Hematopoietic multipotent progenitor cell treated with erythropoietin and hydrocortisone succinate and interleukin-3 and kit ligand, for 8 days (in vitro differentiated cells): Measurements from ENCODE around the gene PPP4C.

ENCODE experiments used
- DNase-seq: peaks from one replicate; pipeline ENCODE4 v3.0.0-alpha.2; 2015

The PPP4C gene

DNA sequence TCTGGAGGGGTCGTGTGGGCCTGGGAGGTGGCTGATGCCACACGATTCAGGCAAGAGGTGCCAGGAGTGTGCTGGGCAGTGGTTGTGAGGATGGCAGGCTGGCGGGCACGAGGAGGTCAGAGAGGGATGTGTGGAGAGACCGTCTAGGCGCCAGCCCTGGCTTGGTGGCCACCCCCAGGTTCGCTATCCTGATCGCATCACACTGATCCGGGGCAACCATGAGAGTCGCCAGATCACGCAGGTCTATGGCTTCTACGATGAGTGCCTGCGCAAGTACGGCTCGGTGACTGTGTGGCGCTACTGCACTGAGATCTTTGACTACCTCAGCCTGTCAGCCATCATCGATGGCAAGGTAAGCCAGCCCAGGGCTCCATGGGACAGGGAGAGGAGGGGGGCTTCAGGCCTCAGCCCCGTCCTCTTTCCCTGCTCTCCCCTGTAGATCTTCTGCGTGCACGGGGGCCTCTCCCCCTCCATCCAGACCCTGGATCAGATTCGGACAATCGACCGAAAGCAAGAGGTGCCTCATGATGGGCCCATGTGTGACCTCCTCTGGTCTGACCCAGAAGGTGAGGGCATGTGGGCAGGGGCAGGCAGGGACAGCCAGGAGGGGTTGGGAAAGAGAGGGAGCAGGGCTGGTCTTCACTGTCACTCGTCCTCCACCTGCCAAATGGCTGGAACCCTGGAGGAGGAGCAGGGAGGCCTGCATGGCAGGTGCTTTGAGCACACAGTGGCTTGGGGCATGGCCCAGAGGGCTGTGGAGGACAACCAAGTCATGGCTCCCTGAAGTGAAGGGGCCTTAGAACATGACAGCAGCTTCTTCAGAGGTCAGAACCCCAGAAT is 7.6 kb downstream of the PPP4C start:
- no peak for DNase-seq

DNA sequence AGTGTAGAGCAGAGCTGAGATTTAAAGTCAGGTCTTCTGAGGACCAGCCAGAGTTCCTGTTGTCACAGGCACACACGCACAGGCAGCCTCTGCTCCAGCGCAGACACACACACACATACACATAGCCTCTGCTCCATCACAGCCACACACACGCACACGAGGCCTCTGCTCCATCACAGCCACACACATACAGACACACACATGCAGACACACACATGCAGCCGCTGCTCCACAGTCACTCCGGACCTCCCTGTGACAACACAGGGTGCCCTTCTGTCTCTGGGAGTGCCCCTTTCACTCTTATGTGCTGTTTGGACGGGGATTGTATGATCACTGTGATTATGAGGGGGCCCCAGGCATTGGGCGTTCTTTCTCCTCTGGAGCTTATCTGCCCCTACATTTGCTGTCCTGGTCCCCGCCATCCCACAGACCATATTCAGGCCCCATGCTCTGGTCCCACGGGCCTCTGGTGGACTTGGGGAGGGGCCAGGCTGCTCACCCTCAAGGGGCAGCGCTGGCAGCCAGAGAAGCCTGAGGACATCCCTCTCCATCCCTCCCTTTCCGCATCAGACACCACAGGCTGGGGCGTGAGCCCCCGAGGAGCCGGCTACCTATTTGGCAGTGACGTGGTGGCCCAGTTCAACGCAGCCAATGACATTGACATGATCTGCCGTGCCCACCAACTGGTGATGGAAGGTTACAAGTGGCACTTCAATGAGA is 8.5 kb downstream of the PPP4C start:
- DNase-seq = no peak

DNA sequence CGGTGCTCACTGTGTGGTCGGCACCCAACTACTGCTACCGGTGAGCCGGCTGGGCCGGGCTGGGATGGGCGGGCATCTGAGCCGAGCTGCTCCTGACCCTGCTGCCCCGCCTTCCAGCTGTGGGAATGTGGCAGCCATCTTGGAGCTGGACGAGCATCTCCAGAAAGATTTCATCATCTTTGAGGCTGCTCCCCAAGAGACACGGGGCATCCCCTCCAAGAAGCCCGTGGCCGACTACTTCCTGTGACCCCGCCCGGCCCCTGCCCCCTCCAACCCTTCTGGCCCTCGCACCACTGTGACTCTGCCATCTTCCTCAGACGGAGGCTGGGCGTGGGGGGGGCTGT is 9.0 kb downstream of the PPP4C start:
- DNase-seq = no peak

DNA sequence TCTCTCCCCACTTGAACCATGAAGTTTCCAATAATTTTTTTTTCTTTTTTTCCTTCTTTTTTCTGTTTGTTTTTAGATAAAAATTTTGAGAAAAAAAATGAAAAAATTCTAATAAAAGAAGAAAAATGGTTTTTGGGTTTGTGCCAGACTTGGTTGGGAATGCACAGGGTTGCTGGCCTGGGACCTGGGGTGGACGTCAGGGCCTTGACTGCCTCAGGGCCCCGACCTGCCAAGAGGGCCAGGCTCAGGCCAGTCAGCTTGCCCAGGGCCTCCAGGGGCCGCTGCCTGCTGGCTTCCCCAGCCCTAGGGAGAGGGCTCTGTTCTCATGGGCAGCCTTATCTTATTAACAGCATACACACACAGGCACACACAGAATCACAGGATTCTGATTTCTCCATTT is 9.5 kb downstream of the PPP4C start:
- no peak for DNase-seq

DNA sequence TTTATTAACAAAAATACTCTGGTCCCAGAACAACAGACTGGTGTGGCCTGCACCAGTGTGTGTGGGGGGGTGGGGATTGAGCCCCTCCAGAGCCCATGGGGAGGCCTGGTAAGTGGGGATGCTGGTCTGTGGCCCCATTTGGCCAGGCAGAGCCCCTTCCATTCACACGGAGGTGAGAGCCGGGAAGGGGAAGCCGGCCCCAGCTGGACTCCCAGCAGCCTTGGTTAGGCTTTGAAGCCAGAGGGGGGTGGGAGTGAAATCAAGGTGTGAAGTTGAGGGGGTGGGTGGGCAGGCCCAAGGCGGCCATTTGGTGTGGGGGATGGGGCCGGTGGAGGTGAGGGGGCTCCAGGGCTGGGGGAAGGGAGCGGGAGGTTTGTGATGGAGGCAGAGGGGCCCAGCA is 10.0 kb downstream of the PPP4C start:
- no peak for DNase-seq

DNA sequence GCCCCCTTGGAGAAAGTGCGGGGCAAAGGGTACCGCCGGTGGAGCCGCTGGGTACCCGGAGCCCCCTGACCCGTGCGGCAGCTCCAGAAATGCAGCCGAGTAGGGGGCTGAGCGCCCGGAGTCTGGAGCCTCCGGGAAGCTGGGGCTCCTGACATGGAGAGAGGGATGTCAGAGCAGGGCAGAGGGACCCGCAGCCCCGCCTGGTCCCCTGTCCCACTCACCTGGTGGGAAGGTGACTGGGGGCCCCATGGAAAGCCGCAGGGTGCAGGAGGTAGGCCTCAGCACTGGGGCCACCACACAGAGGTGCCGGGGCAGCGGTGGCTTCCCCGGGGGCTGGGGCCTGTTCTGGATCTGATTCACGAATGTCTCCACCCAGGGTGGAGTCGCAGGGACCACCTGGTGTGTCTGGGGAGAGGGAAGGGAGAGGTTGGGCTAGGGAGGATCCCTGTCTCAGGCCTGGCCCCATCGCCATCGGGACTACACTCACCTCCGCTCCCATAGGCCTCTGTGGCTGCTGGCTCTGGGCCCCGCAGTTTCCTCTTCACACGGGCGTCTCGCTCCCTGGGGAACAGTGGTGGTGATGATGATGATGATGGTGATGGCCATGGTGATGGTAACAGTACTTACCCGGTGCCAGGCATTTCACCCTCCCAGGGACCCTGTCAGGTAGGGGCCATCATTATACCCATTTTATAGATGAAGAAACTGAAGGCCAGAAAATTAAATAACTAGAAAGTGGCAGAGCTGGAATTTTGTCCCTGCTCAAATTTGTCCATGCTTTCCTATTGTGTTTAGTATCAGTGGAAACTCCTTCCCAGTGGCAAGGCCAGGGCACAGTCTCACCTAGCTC is 10.7 kb downstream of the PPP4C start:
- DNase-seq = no peak

DNA sequence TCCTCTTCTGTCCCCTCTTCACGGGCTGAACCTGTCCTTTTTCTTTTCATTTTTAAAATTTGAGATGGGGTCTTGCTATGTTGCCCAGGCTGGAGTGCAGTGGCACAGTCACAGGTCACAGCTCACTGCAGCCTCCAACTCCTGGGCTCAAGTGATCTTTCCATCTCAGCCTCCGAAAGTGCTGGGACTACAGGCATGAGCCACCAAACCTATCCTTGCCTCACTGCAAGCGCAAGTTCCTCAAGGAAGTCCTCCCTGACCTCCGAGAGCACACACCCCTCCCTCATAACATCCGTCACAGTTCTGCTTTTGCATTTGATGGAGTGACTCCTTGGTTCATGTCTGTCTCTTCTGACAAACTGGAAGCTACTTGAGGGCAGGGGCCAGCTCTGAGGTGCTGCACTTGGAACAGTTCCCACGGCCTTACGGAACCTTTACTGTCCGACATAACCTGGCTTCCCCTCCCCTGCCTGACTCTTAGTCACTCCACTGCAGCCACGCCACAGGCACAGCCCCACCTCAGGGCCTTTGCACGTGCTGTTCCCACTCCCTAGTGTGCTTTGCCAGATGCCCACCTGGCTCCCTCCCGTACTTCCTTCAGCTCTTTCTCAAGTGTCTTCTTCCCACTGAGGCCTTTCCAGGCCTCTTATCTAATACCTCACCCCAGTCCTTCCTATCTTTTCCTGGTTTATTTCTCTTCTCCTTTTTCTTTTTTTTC is 11.5 kb downstream of the PPP4C start:
- DNase-seq = no peak

DNA sequence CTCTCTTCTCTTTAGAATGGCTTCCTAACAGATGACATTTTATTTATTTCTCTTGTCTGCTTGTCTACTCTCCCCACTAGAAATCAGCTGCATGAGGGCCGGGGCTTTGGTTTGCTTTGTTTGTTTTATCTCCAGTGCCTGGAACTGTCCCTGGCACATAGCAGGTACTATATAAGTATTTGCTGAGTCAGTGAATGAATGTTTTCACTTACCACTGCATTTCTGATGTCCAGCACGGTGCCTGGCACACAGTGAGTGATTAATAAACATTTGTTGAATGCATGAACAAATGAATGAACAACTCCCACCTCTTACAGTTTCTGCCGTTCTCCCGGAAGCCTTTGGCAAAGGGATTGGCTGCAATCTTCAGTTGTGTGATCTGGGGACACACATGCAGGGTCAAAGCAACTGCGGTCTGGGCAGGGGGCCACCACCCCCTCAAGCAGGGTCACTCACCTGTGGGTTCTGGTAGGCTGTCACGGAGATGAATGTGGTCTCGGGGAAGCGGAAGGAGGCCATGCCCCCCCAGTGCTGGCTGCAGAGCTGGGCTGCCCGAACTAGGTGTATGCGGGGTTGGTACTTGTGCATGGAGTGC is 12.5 kb downstream of the PPP4C start:
- no peak for DNase-seq

DNA sequence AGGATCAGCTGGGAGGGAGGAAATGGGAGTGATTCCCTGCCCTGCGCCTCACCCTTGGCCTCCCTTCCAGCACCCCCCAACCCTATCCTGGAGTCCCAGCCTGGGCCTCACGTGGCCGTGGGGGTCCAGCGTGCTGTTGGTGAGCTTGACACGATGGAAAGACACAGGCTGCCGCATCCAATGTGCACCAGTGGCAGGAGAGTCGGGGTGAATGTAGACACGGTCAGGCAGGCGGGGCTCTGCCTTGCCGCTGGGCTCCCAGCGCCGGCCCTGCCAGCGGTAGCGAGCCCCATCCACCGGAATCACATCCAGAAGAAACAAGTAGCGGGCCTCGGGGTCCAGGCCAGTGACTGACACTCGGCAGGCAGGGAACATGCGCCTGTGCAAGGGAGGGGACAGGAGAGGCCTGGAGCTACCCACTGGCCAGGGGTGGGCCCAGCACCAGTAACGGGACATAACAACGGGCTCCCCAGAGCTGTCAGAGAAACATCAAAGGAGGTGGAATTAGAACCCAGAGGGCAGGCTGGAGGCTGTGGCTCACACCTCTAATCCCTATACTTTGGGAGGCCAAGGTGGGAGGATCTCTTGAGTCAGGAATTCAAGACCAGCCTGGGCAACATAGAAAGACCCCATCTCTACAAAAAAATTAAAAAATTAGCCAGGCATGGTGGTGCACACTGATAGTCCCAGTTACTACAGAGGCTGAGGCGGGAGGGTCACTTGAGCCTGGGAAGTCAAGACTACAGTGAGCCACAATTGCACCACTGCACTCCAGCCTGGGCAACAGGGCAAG is 13.2 kb downstream of the PPP4C start:
- DNase-seq = no peak

DNA sequence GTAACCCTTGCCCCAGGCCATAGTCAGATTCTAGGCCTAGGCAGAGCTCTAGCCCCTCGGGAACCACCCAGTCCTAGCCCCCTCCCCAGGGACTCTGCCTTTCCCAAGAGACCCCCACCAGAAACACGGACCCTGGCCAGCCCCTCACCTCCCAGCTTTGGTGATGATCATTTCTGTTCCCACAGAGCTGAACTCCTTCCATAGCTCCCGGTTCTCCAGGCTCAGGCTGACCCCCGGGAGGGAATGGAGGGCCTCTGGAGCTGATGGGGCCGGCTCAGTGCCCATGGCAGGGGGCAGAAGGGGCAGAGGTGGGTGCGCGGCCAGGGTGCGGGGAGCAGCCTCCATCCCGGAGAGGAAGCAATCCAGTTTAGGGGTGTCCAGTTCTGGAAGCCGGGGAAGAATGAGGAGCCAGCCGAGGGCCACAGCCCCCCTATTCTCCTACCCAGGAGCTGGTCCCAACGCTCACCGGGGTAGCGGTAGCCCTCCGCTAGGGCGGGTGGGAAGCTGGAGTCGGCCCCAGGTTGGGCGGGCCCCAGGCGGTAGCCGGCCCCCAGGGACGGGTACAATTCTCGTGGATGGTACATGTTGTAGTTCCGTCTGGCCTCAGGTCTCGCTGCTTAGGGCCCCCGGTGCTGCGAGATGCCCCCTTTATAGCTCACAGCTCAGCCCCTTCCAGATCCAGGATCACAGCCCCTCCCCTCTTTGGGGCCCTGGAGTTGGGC is 15.0 kb downstream of the PPP4C start:
- no peak for DNase-seq

DNA sequence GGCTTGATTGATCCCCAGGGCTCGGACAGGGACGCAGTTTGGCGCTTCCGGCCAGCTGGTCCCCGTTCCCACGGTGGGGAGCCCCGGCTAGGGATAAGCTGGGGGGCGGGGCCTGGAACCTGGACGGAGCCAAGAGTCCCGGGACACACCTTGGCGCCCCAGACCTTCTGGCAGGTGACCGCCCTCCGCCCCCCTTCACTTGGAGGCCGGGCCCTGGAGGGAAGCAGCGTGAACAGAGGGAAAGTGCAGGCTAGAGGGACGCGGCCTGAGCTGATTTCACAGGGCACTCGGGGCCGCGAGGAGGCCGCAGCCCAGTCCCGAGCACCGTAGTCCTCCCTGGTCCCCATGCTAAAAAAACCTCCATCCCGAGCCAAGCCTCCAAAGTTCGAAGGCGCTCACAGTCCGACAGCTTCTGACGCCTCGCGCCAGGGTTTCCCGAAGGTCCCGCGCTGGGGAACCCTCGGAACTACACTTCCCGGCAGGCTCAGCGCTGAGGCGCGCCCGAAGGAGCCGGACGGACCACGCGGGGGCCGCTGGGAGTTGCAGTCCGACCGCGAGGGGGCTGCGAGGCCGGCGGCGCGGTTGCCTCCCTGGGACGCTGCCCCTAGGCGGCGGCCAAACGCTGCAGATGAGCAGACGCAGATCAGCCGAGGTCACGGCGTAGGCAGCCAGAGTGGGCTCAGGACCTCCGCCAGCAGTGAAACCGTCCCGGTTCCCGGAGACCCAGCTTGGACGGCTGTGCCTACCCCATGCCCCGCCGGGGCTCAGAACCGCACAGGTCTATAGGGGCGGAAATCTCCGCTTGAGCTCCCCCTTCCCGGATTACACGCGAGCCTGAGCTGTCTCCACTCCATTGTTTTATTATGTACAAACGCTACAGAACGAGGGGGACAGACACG is 15.9 kb downstream of the PPP4C start, which contains the start of gene TBX6:
Gene TBX6, minus strand, starts transcription at position 451 of the 899 bp plus-strand sequence. CDS start 731 bp downstream, outside the sequence.
- DNase-seq = peak; percentile 92

DNA sequence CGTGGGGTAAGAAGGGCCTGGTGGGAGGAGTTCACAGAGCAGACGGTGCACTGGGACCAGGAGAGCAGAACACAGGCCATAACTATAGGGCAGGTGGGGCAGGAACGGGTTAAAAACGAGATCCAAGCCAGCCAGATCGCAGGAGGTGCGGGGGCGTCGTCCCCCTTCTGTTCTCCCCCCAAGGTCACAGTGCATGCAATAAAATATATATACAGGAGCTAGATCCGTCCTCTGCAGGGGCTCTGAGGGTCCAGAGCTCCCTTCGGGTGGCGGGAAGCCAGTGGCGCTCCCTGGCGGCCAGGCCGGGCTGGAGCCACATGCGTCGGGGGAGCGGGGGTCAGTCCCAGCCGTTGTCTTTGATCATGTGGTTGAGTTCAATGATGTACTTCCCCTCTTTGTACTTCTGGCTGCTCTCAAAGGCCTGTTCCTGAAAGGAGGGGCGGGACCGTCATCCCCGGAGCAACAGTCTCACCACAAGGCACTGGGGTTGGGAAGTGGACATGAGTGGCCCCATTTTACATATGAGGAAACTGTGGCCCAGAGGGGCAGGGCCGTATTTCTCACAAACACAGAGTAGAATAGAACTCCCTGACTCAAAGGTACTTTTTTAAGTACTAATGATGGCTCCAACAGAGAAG is 16.7 kb downstream of the PPP4C start:
- peak; percentile 89 for DNase-seq

DNA sequence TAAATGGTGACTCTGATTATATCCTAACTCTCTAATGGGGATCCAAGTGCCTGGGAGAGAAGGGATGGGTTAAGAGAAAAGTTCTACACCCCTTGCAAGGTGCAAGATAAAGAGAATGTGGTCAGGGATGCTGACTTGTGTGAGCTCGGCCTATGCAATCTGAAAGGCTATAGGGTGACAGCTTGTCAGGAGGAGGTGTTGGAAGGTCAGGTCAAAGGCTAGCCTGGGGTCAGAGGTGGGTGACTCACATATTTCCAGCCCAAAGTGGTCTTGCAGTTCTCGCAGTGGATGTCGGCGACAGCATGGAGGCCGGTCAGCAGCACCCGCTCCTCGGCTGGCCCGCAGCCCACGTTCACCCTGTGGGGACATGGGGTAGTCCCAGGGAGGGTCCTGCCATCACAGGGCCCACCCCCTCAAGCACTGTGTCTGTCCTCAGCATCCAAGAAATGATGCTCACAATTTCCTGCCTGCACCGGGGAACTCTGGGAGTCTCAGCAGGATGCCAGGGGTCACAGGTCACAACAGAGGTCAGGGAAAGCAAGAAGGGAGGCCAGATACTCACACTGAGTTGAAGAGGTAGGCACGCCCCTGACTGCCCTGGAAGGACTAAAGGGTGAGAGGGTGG is 18.9 kb downstream of the PPP4C start:
- peak; percentile 34 for DNase-seq

DNA sequence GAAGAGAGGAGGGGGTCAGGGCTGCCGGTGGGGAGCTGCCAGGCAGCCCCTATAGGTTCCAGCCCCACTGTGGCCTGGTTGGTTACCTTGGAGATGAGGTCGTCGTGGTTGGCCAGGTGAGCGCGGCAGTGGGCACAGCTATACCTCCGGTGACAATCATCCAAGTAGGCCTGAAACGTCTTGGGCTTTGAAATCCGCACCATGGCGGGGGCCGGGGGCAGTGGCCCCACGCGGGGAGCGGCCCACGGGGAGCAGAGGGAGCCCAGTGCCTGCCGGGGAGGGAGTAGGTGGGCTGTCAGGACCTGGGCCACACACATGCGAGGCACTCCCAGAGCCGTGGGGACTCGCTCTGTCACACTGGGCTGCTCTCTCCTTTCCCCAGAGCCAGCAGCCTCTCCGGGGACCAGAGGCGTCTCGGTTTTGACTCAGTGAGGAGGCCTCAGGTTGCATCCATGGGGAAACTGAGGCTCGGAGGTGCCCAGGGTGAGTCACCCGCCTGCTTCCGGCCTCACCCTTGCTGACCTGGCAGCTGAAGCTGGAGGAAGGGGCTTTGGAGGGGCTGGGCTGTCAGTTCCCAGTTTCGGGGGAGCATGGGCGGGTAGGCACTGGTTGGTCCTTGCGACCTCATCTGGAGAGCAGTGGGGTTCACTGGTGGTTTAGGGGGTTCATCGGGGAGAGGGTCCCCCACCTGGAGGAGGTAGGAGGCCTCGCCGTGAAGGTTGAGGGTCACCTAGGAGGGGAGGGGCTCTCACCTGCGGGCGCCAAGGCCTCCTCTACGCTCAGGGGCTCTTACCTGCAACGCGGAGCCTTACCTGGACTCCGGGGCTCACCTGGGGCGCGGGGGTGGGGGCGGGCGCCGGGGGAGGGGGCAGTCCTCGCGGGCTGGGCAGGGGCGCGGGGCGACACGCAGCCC is 19.6 kb downstream of the PPP4C start:
- no peak for DNase-seq

DNA sequence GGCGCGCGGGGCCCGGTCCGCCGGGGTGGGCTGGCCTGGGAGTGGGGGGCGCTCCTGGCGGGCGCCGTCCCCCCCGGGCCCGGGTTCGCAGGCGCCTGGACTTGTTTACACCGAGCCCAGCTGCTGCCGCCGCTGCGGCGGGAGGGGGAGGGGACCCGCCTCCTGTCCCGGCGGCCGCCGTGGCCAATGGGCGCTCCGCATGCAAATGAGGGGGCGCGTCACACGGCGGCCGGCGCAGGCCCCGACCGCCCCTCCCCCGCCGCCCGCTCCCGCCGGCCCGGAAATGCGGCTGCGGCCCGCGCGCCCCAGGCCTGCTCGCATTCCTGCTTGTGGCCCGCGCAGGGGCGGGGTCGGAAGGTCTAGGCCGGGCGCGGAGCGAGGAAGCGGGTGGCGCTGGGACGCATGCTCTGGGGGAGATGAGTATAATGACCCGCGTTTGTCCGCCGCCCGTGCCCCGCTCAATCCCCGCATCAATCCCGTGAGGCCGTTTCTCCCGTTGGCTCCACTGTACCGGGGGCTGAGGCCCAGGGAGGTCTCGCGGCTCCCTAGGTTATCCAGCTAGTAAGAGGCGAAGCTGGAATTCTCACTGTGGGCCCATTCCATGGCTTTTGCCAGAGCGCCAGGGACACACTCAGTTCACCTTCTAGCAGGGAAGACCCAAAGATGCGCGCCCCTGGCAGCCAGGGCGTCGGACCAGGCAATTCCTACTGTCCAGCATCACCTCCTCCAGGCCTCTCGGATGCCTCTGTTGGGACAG is 20.5 kb downstream of the PPP4C start, which contains the start of gene YPEL3:
Gene YPEL3, minus strand, starts transcription at position 109 of the 757 bp plus-strand sequence. CDS start 731 bp downstream, outside the sequence.
- DNase-seq = peak; percentile 84

DNA sequence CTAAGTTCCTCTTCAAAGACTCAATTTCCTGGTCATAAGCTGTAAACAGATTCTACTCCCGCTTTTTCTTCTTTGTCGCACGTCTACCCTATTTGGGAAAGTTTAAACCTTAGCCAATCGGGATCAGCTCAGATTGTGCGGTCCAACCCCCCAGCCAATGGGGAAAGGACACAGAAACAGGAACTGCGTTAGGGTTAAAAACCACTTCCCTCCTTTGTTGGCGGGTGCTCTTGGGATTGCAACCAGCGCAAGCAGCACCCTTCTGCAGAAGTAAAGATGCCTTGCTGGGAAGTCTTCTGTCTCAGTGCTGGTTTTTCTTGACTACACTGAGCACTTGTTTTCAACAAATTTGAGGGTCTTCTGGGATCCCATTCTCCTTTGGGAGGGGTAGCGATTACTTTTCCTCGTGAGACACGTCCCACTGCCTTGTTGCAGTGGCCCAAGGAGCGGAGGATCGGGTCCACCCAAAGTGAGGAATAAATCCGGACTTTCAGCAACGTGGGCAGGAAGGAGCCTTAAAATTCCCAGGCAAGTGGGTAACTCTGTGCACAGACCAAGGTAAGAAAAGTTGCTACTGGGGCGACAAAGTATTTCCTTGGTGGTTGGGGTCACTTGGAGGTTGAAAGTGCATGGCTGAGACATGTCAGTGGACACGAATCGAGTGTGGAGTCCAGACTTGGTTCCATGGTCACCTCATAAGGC is 21.2 kb downstream of the PPP4C start:
- peak; percentile 41 for DNase-seq
